ENCODE measurements around the gene KCNJ6.

The KCNJ6 gene

GRCh38 chr21:37571442-37571841 is 344.8 kb downstream of the KCNJ6 start:
- no peak overlapping the region for H2AFZ ChIP-seq (ENCODE audit: low read depth, low read length, severe bottlenecking)
- H3K27me3 ChIP-seq (ENCODE audit: low read length): no peaks in the 10 kb centered on the region
- no peaks in the 10 kb centered on the region for H3K79me2 ChIP-seq (ENCODE audit: insufficient read depth, low read length)
- H3F3A ChIP-seq (ENCODE audit: insufficient read depth): no peaks in the 10 kb centered on the region
- no peak overlapping the region for H3K27ac ChIP-seq (ENCODE audit: low read depth, low read length)
- H4K20me1 ChIP-seq (ENCODE audit: low read depth, low read length): no peaks in the 10 kb centered on the region
- no peak overlapping the region for H3K9ac ChIP-seq (ENCODE audit: low read length)
- no peak overlapping the region for H3K4me3 ChIP-seq (ENCODE audit: insufficient read depth, low read length, poor library complexity, severe bottlenecking)
- H3K9me2 ChIP-seq (replicated peaks; ENCODE audit: insufficient read depth, low read length): no peaks in the 10 kb centered on the region
- no peak overlapping the region for H3K4me2 ChIP-seq (ENCODE audit: low read depth, low read length, poor library complexity, severe bottlenecking)
- no peak for TF ChIP-seq CTCF (IDR thresholded peaks at IDR 0.05; ENCODE audit: insufficient read depth, low read length, poor library complexity, severe bottlenecking)
- TF ChIP-seq EZH2phosphoT487 (conservative IDR thresholded peaks at IDR 0.05; ENCODE audit: low read length): no peak
- no peaks in the 10 kb centered on the region for H3K36me3 ChIP-seq (ENCODE audit: low read length)
- no peaks in the 10 kb centered on the region for H3K9me3 ChIP-seq (ENCODE audit: insufficient read depth, low read length)

GRCh38 chr21:37568916-37569315 is 347.3 kb downstream of the KCNJ6 start:
- Histone ChIP-seq H3K9me2 (replicated peaks; ENCODE audit: insufficient read depth, low read length) (no peaks in the 10 kb centered on the region), H3K27ac (ENCODE audit: low read depth, low read length) (no peak overlapping the region), H2AFZ (ENCODE audit: low read depth, low read length, severe bottlenecking) (no peak overlapping the region), H3K4me3 (ENCODE audit: insufficient read depth, low read length, poor library complexity, severe bottlenecking) (no peak overlapping the region), H3K9me3 (ENCODE audit: insufficient read depth, low read length) (no peaks in the 10 kb centered on the region), H3K27me3 (ENCODE audit: low read length) (no peaks in the 10 kb centered on the region), H4K20me1 (ENCODE audit: low read depth, low read length) (no peaks in the 10 kb centered on the region), H3F3A (ENCODE audit: insufficient read depth) (no peaks in the 10 kb centered on the region), H3K79me2 (ENCODE audit: insufficient read depth, low read length) (no peaks in the 10 kb centered on the region), H3K9ac (ENCODE audit: low read length) (no peak overlapping the region), H3K4me2 (ENCODE audit: low read depth, low read length, poor library complexity, severe bottlenecking) (no peak overlapping the region), H3K36me3 (ENCODE audit: low read length) (no peaks in the 10 kb centered on the region)
- TF ChIP-seq EZH2phosphoT487 (conservative IDR thresholded peaks at IDR 0.05; ENCODE audit: low read length): no peak
- TF ChIP-seq CTCF (IDR thresholded peaks at IDR 0.05; ENCODE audit: insufficient read depth, low read length, poor library complexity, severe bottlenecking): no peak

GRCh38 chr21:37568415-37568814 is 347.8 kb downstream of the KCNJ6 start:
- no peaks in the 10 kb centered on the region for H3K79me2 ChIP-seq (ENCODE audit: insufficient read depth, low read length)
- no peaks in the 10 kb centered on the region for H3F3A ChIP-seq (ENCODE audit: insufficient read depth)
- H2AFZ ChIP-seq (ENCODE audit: low read depth, low read length, severe bottlenecking): no peak overlapping the region
- H3K27me3 ChIP-seq (ENCODE audit: low read length): no peaks in the 10 kb centered on the region
- TF ChIP-seq CTCF (IDR thresholded peaks at IDR 0.05; ENCODE audit: insufficient read depth, low read length, poor library complexity, severe bottlenecking) (no peak), EZH2phosphoT487 (conservative IDR thresholded peaks at IDR 0.05; ENCODE audit: low read length) (no peak)
- no peaks in the 10 kb centered on the region for H4K20me1 ChIP-seq (ENCODE audit: low read depth, low read length)
- no peak overlapping the region for H3K4me2 ChIP-seq (ENCODE audit: low read depth, low read length, poor library complexity, severe bottlenecking)
- no peak overlapping the region for H3K9ac ChIP-seq (ENCODE audit: low read length)
- no peaks in the 10 kb centered on the region for H3K9me2 ChIP-seq (replicated peaks; ENCODE audit: insufficient read depth, low read length)
- H3K9me3 ChIP-seq (ENCODE audit: insufficient read depth, low read length): no peaks in the 10 kb centered on the region
- no peak overlapping the region for H3K27ac ChIP-seq (ENCODE audit: low read depth, low read length)
- H3K36me3 ChIP-seq (ENCODE audit: low read length): no peaks in the 10 kb centered on the region
- H3K4me3 ChIP-seq (ENCODE audit: insufficient read depth, low read length, poor library complexity, severe bottlenecking): no peak overlapping the region

Measured in SU-DHL-6 (cell line).